Neural cell (in vitro differentiated cells): Measurements from ENCODE around the gene ADSS1.

Experiments used
- CTCF ChIP-seq: fragments of 450-650 bp; IDR thresholded peaks from 2 replicates; pipeline ENCODE4 v1.5.1; 2014; ENCODE audit warnings: antibody characterized with exemption, mild to moderate bottlenecking, moderate library complexity; ENCODE audit not compliant: poor library complexity, severe bottlenecking
- POLR2AphosphoS5 ChIP-seq: IDR thresholded peaks from 2 replicates; pipeline ENCODE4 v1.6.1; 2012
- TAF1 ChIP-seq: IDR thresholded peaks from 2 replicates; pipeline ENCODE4 v1.6.1; 2012; ENCODE audit warnings: low read depth

- TF ChIP-seq CTCF = no peak
- TF ChIP-seq POLR2AphosphoS5 = no peak
- TF ChIP-seq TAF1 = no peak
These were observed 7.6 kb downstream of the ADSS1 start for GRCh38 chr14:104731320-104732294.
